CD4-positive, alpha-beta T cell treated with Interleukin-12 subunit alpha and Interleukin-12 subunit beta, for 1 hour (primary cell): ENCODE results near the gene C1orf87.

Experiments used
- DNase-seq: peaks from one replicate; pipeline ENCODE4 v3.0.0-alpha.2; 2020

The C1orf87 gene

GRCh38 chr1:60073605-60074278 lies at the start of gene C1orf87:
TSS of gene C1orf87 (minus strand) at chr1:60073770. CDS start at chr1:60072643, 1,127 bp downstream.
- no peak for DNase-seq

- DNase-seq: no peak
Observed at GRCh38 chr1:60118085-60118484, 44.5 kb upstream of the C1orf87 start.

- DNase-seq: no peak
Observed at GRCh38 chr1:60114745-60115318, 41.3 kb upstream of the C1orf87 start.

GRCh38 chr1:60113596-60113995 lies 40.0 kb upstream of the C1orf87 start:
- no peak for DNase-seq

- no peak for DNase-seq
Observed at GRCh38 chr1:60113028-60113427, 39.5 kb upstream of the C1orf87 start.

- no peak for DNase-seq
Observed at GRCh38 chr1:60111716-60112115, 38.1 kb upstream of the C1orf87 start.

GRCh38 chr1:60111118-60111517 lies 37.5 kb upstream of the C1orf87 start:
- no peak for DNase-seq

- no peak for DNase-seq
Observed at GRCh38 chr1:60108196-60108595, 34.6 kb upstream of the C1orf87 start.

GRCh38 chr1:60103186-60103585 lies 29.6 kb upstream of the C1orf87 start:
- DNase-seq: no peak

- DNase-seq: no peak
Observed at GRCh38 chr1:60102267-60103061, 28.9 kb upstream of the C1orf87 start.

GRCh38 chr1:60101516-60101915 lies 27.9 kb upstream of the C1orf87 start:
- DNase-seq: no peak

- DNase-seq: no peak
Observed at GRCh38 chr1:60091195-60091715, 17.7 kb upstream of the C1orf87 start.

GRCh38 chr1:60090655-60091054 lies 17.1 kb upstream of the C1orf87 start:
- no peak for DNase-seq

- no peak for DNase-seq
Observed at GRCh38 chr1:60088620-60089155, 15.1 kb upstream of the C1orf87 start.

GRCh38 chr1:60087681-60088080 lies 14.1 kb upstream of the C1orf87 start:
- DNase-seq: no peak

GRCh38 chr1:60078182-60078581 lies 4.6 kb upstream of the C1orf87 start:
- DNase-seq: no peak

- DNase-seq: no peak
Observed at GRCh38 chr1:60071296-60071695, 2.3 kb downstream of the C1orf87 start.

- DNase-seq: no peak
Observed at GRCh38 chr1:60069691-60070090, 3.9 kb downstream of the C1orf87 start.

GRCh38 chr1:60068393-60069045 lies 5.1 kb downstream of the C1orf87 start:
- no peak for DNase-seq

- DNase-seq: no peak
Observed at GRCh38 chr1:60066001-60066400, 7.6 kb downstream of the C1orf87 start.

GRCh38 chr1:60065199-60065598 lies 8.4 kb downstream of the C1orf87 start:
- no peak for DNase-seq

- no peak for DNase-seq
Observed at GRCh38 chr1:60063561-60063960, 10.0 kb downstream of the C1orf87 start.

GRCh38 chr1:60059468-60059867 lies 14.1 kb downstream of the C1orf87 start:
- no peak for DNase-seq
